H9 (cell line): ENCODE measurements around the gene BCAS3. TPM values are rescaled to one million over a fixed set of nuclear protein-coding genes. Genes with fewer than 3 reads are reported as not detected.

Experiments
- DNase-seq: peaks from one replicate; pipeline ENCODE4 v3.0.0-alpha.2; 2017
- H2AFZ ChIP-seq: one replicate; pipeline ENCODE4 v1.6.1; 2013; ENCODE audit warnings: mild to moderate bottlenecking, low read length, control low read depth, moderate library complexity
- H2AK5ac ChIP-seq: 2 replicates; pipeline ENCODE4 v1.6.1; 2013; ENCODE audit warnings: low read length, control low read depth, mixed read lengths; ENCODE audit not compliant: insufficient read length
- H2BK120ac ChIP-seq: one replicate; pipeline ENCODE4 v1.6.1; 2013; ENCODE audit warnings: low read depth, mild to moderate bottlenecking, low read length, control low read depth, inconsistent platforms; ENCODE audit not compliant: poor library complexity, severe bottlenecking
- H2BK12ac ChIP-seq: 2 replicates; pipeline ENCODE4 v1.6.1; 2013; ENCODE audit warnings: low read length, control low read depth, mixed read lengths, low read depth; ENCODE audit not compliant: insufficient read length
- H2BK15ac ChIP-seq: 2 replicates; pipeline ENCODE4 v1.6.1; 2013; ENCODE audit warnings: low read depth, low read length, control low read depth
- H2BK20ac ChIP-seq: one replicate; pipeline ENCODE4 v1.6.1; 2013; ENCODE audit warnings: low read depth, mild to moderate bottlenecking, low read length, control low read depth, inconsistent platforms; ENCODE audit not compliant: poor library complexity, severe bottlenecking
- H2BK5ac ChIP-seq: 2 replicates; pipeline ENCODE4 v1.6.1; 2013; ENCODE audit warnings: low read length, control low read depth, mixed read lengths; ENCODE audit not compliant: insufficient read length
- H3K14ac ChIP-seq: 2 replicates; pipeline ENCODE4 v1.6.1; 2013; ENCODE audit warnings: low read length, control low read depth; ENCODE audit not compliant: insufficient read depth
- H3K18ac ChIP-seq: 2 replicates; pipeline ENCODE4 v1.6.1; 2013; ENCODE audit warnings: low read depth, mild to moderate bottlenecking, mixed read lengths, low read length, control low read depth; ENCODE audit not compliant: insufficient read length
- H3K23ac ChIP-seq: 2 replicates; pipeline ENCODE4 v1.6.1; 2013; ENCODE audit warnings: low read length, control low read depth, mixed read lengths, low read depth; ENCODE audit not compliant: insufficient read length
- H3K23me2 ChIP-seq: 2 replicates; pipeline ENCODE4 v1.6.1; 2013; ENCODE audit warnings: low read depth, mild to moderate bottlenecking, mixed read lengths, low read length, control low read depth; ENCODE audit not compliant: insufficient read length, poor library complexity, severe bottlenecking
- H3K27ac ChIP-seq: 2 replicates; pipeline ENCODE4 v1.5.1; 2013; ENCODE audit warnings: low read length, control low read depth, mixed read lengths, low read depth; ENCODE audit not compliant: insufficient read length
- H3K27me3 ChIP-seq: 2 replicates; pipeline ENCODE4 v1.6.1; 2013; ENCODE audit warnings: low read length, control low read depth, inconsistent platforms; ENCODE audit not compliant: insufficient read depth
- H3K4ac ChIP-seq: 2 replicates; pipeline ENCODE4 v1.6.1; 2013; ENCODE audit warnings: low read depth, mild to moderate bottlenecking, control low read depth, inconsistent platforms, low read length, moderate library complexity
- H3K4me1 ChIP-seq: 2 replicates; pipeline ENCODE4 v1.6.1; 2013; ENCODE audit warnings: low read length, control low read depth, inconsistent platforms; ENCODE audit not compliant: insufficient read depth
- H3K4me2 ChIP-seq: 2 replicates; pipeline ENCODE4 v1.6.1; 2013; ENCODE audit warnings: low read length, control low read depth, mixed read lengths; ENCODE audit not compliant: insufficient read length, insufficient read depth
- H3K56ac ChIP-seq: 2 replicates; pipeline ENCODE4 v1.6.1; 2013; ENCODE audit warnings: low read depth, mild to moderate bottlenecking, mixed read lengths, low read length, control low read depth; ENCODE audit not compliant: insufficient read length
- H3K79me1 ChIP-seq: 2 replicates; pipeline ENCODE4 v1.6.1; 2013; ENCODE audit warnings: low read depth, mild to moderate bottlenecking, moderate library complexity, low read length, control low read depth, inconsistent platforms; ENCODE audit not compliant: insufficient read depth, poor library complexity, severe bottlenecking
- H3K79me2 ChIP-seq: 2 replicates; pipeline ENCODE4 v1.6.1; 2013; ENCODE audit warnings: low read length, control low read depth, inconsistent platforms; ENCODE audit not compliant: insufficient read depth
- H3K9ac ChIP-seq: 2 replicates; pipeline ENCODE4 v1.6.1; 2013; ENCODE audit warnings: low read length, control low read depth, mixed read lengths; ENCODE audit not compliant: insufficient read length; ENCODE audit errors: extremely low read depth
- H3K9me3 ChIP-seq: one replicate; pipeline ENCODE4 v1.6.1; 2013; ENCODE audit warnings: low read depth, low read length, inconsistent platforms; ENCODE audit not compliant: control insufficient read depth
- H3T11ph ChIP-seq: one replicate; pipeline ENCODE4 v1.6.1; 2013; ENCODE audit warnings: mild to moderate bottlenecking, low read length, control low read depth, inconsistent platforms
- H4K20me1 ChIP-seq: one replicate; pipeline ENCODE4 v1.6.1; 2013; ENCODE audit not compliant: control insufficient read depth, insufficient read length, insufficient read depth
- H4K5ac ChIP-seq: 2 replicates; pipeline ENCODE4 v1.6.1; 2013; ENCODE audit warnings: low read depth, mild to moderate bottlenecking, mixed read lengths, low read length, control low read depth; ENCODE audit not compliant: insufficient read length
- H4K8ac ChIP-seq: replicated peaks from 2 replicates; pipeline ENCODE4 v1.6.1; 2013; ENCODE audit warnings: low read length, control low read depth, mixed read lengths, low read depth; ENCODE audit not compliant: insufficient read length
- H4K91ac ChIP-seq: 2 replicates; pipeline ENCODE4 v1.6.1; 2013; ENCODE audit warnings: low read depth, mild to moderate bottlenecking, moderate library complexity, mixed read lengths, low read length, control low read depth; ENCODE audit not compliant: insufficient read length
- H3K27ac Mint-ChIP-seq, 3 experiments: 2 replicates in 2 of 3; 3 replicates in 1 of 3; pipeline ENCODE4 v1.8.0; 2020 to 2021; ENCODE audit warnings: mixed read lengths in 3 of 3, mild to moderate bottlenecking in 1 of 3, moderate library complexity in 1 of 3
- H3K27me3 Mint-ChIP-seq: 2 replicates; pipeline ENCODE4 v1.8.0; 2021; ENCODE audit warnings: low read depth, mild to moderate bottlenecking, moderate library complexity, mixed read lengths
- H3K36me3 Mint-ChIP-seq, 3 experiments: 2 replicates in 2 of 3; 3 replicates in 1 of 3; pipeline ENCODE4 v1.8.0; 2020 to 2021; ENCODE audit warnings: low read depth in 3 of 3, mixed read lengths in 3 of 3; ENCODE audit not compliant: insufficient read depth in 1 of 3
- H3K4me1 Mint-ChIP-seq, 2 experiments: 2 replicates each; pipeline ENCODE4 v1.8.0; 2020; ENCODE audit warnings: mixed read lengths in 2 of 2
- H3K4me3 Mint-ChIP-seq, 2 experiments: 2 replicates in 1 of 2; 3 replicates in 1 of 2; pipeline ENCODE4 v1.8.0; 2020 to 2021; ENCODE audit warnings: mild to moderate bottlenecking in 2 of 2, mixed read lengths in 2 of 2, moderate library complexity in 1 of 2
- H3K9me3 Mint-ChIP-seq, 2 experiments: 2 replicates in 1 of 2; 3 replicates in 1 of 2; pipeline ENCODE4 v1.8.0; 2020; ENCODE audit warnings: mild to moderate bottlenecking in 2 of 2, mixed read lengths in 2 of 2, moderate library complexity in 1 of 2
- WGBS: extraction: QIAGEN DNeasy Blood & Tissue Kit; methylation state at CpG from one replicate; pipeline ENCODE4 v1.1.7; 2013; ENCODE audit warnings: missing lambda C conversion rate, low lambda C conversion rate, mixed read lengths; ENCODE audit not compliant: insufficient read length; ENCODE audit errors: extremely low coverage; 5-methylcytosine and 5-hydroxymethylcytosine counted together
- total RNA-seq: library from RNA; stranded (reverse); gene quantifications from 2 replicates; pipeline ENCODE4 v1.2.1, GENCODE V29; 2021
- TF ChIP-seq, protein P1 (sequence below): fragments of 200-600 bp; sonication (generic); conservative IDR thresholded peaks from 3 replicates; pipeline ENCODE4 v1.8.0; 2021; ENCODE audit warnings: antibody characterized with exemption, mild to moderate bottlenecking

The BCAS3 gene
- total RNA-seq, 1 experiment from 2014 or later, result 22.4 TPM

DNA sequence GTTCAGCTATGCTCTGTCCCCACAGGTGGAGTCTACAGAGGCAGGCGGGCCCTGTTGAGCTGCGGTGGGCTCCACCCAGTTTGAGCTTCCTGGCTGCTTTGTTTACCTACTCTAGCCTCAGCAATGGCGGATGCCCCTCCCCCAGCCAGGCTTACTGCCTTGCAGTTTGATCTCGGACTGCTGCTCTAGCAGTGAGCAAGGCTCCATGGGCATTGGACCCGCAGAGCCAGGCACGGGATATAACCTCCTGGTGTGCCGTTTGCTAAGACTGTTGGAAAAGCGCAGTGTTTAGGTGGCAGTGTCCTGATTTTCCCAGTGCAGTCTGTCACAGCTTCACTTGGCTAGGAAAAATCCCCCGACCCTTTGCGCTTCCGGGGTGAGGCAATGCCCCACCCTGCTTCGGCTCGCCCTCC, 89.1 kb downstream of the BCAS3 start:
- H3K9me3 ChIP-seq, result no peaks in the 10 kb centered on the region
- H3K27me3 ChIP-seq, result no peaks in the 10 kb centered on the region
- Mint-ChIP-seq H3K4me3 (no peak overlapping the region), H3K9me3 (peaks cover 18 to 24% of the 10 kb centered on the region in 2 experiments), H3K4me1 (peaks cover 2% of the 10 kb centered on the region in 2 experiments; a peak in 2 of 4 replicates), H3K27me3 (no peaks in the 10 kb centered on the region), H3K27ac (no peak overlapping the region), H3K36me3 (peaks cover 5 to 24% (median 8%) of the 10 kb centered on the region in 3 experiments)
- H4K91ac ChIP-seq, result no peak overlapping the region
- H3T11ph ChIP-seq, result no peak overlapping the region
- no peak overlapping the region for H2BK15ac ChIP-seq
- H2BK20ac ChIP-seq, result no peak overlapping the region
- no peak overlapping the region for H3K27ac ChIP-seq
- H3K23ac ChIP-seq, result no peak overlapping the region
- H3K14ac ChIP-seq, result no peak overlapping the region
- no peaks in the 10 kb centered on the region for H4K20me1 ChIP-seq
- WGBS, result no CpG with 5 or more reads among the region's 13 CpGs
- no peaks in the 10 kb centered on the region for H3K23me2 ChIP-seq
- no peak overlapping the region for H3K9ac ChIP-seq
- no peak overlapping the region for H4K8ac ChIP-seq
- H2AFZ ChIP-seq, result no peak overlapping the region
- peak; percentile 80 for DNase-seq
- H4K5ac ChIP-seq, result no peak overlapping the region
- H2BK120ac ChIP-seq, result no peak overlapping the region
- no peak overlapping the region for H3K4ac ChIP-seq
- no peak overlapping the region for H3K4me2 ChIP-seq
- no peak overlapping the region for H3K56ac ChIP-seq
- H2BK5ac ChIP-seq, result no peak overlapping the region
- no peaks in the 10 kb centered on the region for H3K79me2 ChIP-seq
- H3K79me1 ChIP-seq, result no peaks in the 10 kb centered on the region
- TF ChIP-seq, protein P1, sequence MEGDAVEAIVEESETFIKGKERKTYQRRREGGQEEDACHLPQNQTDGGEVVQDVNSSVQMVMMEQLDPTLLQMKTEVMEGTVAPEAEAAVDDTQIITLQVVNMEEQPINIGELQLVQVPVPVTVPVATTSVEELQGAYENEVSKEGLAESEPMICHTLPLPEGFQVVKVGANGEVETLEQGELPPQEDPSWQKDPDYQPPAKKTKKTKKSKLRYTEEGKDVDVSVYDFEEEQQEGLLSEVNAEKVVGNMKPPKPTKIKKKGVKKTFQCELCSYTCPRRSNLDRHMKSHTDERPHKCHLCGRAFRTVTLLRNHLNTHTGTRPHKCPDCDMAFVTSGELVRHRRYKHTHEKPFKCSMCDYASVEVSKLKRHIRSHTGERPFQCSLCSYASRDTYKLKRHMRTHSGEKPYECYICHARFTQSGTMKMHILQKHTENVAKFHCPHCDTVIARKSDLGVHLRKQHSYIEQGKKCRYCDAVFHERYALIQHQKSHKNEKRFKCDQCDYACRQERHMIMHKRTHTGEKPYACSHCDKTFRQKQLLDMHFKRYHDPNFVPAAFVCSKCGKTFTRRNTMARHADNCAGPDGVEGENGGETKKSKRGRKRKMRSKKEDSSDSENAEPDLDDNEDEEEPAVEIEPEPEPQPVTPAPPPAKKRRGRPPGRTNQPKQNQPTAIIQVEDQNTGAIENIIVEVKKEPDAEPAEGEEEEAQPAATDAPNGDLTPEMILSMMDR, result no peak
- H2AK5ac ChIP-seq, result no peak overlapping the region
- no peaks in the 10 kb centered on the region for H3K4me1 ChIP-seq
- H3K18ac ChIP-seq, result no peak overlapping the region
- H2BK12ac ChIP-seq, result no peak overlapping the region
